Sigmoid colon (tissue), 4 donors: ENCODE results near the gene SMC2.

Source experiments
- EP300 ChIP-seq, 4 donors: sonication (generic); formaldehyde crosslinking; IDR thresholded peaks; one replicate each; pipeline ENCODE4 v1.6.1; 2017; ENCODE audit warnings: antibody characterized with exemption in 4 of 4
- POLR2AphosphoS5 ChIP-seq, 4 donors: sonication (generic); formaldehyde crosslinking; IDR thresholded peaks; one replicate each; pipeline ENCODE4 v1.6.1; 2017; ENCODE audit warnings: antibody characterized with exemption in 4 of 4

DNA sequence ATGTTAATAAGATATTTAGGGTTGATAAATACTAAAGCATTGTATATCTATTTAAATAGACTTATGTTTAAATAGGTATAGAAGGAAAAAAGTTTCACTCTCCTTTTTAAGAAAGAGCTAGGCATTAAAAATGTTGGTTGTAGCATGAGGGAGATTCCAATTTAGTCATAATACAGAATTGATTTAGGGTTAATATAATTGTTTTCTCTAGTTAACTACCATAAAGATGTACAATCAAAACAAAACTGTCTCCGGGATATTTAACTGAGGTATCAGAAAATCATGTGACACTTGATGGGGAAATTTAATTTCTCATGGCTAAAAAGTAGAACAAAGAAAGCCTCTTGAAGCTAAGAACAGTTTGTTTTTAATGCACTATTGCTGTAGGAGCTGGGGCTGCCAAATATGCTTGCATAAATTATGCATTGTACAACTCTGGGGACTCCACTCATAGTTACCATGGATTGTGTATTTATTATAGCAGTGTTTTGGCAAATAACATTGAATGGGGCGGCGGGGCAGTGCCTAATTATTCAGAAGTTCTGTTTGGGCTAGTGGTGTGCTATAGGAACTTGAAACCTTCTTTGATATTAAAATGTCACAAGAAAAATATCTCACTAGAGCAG, 44.2 kb downstream of the SMC2 start:
- TF ChIP-seq POLR2AphosphoS5 (IDR thresholded peaks at IDR 0.05) (no peak), EP300 (IDR thresholded peaks at IDR 0.05) (no peak)
